ENCODE measurements around the gene MYOM3. TPM values are rescaled to one million over a fixed set of nuclear protein-coding genes. Genes with fewer than 3 reads are reported as not detected.

The MYOM3 gene
- total and polyA plus RNA-seq, 2 of the 13 experiments (the other 11 are each of a cell fraction or from before 2014, with no cell fraction given) = 5.8 to 15.3 TPM

DNA sequence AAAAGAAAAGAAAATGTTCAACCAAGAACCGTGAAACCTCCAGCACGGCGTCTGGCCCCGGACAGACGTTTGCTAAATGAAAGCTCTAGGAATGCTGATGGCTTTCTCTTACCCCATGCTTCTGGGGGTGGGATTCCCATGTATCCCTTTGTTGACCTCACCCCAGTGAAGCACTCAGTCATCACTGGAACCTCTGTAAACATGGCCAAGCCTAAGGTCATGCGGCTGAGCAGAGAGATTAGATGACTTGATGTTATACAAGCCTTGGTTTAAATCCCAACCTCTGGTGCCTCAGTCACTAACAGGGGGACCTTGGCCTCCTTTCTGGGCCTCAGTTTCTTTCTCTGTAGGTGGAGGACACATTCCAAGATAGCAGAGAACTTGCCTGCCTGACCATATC lies 2.8 kb upstream of the MYOM3 start (continued):
- TF ChIP-seq, protein P1, sequence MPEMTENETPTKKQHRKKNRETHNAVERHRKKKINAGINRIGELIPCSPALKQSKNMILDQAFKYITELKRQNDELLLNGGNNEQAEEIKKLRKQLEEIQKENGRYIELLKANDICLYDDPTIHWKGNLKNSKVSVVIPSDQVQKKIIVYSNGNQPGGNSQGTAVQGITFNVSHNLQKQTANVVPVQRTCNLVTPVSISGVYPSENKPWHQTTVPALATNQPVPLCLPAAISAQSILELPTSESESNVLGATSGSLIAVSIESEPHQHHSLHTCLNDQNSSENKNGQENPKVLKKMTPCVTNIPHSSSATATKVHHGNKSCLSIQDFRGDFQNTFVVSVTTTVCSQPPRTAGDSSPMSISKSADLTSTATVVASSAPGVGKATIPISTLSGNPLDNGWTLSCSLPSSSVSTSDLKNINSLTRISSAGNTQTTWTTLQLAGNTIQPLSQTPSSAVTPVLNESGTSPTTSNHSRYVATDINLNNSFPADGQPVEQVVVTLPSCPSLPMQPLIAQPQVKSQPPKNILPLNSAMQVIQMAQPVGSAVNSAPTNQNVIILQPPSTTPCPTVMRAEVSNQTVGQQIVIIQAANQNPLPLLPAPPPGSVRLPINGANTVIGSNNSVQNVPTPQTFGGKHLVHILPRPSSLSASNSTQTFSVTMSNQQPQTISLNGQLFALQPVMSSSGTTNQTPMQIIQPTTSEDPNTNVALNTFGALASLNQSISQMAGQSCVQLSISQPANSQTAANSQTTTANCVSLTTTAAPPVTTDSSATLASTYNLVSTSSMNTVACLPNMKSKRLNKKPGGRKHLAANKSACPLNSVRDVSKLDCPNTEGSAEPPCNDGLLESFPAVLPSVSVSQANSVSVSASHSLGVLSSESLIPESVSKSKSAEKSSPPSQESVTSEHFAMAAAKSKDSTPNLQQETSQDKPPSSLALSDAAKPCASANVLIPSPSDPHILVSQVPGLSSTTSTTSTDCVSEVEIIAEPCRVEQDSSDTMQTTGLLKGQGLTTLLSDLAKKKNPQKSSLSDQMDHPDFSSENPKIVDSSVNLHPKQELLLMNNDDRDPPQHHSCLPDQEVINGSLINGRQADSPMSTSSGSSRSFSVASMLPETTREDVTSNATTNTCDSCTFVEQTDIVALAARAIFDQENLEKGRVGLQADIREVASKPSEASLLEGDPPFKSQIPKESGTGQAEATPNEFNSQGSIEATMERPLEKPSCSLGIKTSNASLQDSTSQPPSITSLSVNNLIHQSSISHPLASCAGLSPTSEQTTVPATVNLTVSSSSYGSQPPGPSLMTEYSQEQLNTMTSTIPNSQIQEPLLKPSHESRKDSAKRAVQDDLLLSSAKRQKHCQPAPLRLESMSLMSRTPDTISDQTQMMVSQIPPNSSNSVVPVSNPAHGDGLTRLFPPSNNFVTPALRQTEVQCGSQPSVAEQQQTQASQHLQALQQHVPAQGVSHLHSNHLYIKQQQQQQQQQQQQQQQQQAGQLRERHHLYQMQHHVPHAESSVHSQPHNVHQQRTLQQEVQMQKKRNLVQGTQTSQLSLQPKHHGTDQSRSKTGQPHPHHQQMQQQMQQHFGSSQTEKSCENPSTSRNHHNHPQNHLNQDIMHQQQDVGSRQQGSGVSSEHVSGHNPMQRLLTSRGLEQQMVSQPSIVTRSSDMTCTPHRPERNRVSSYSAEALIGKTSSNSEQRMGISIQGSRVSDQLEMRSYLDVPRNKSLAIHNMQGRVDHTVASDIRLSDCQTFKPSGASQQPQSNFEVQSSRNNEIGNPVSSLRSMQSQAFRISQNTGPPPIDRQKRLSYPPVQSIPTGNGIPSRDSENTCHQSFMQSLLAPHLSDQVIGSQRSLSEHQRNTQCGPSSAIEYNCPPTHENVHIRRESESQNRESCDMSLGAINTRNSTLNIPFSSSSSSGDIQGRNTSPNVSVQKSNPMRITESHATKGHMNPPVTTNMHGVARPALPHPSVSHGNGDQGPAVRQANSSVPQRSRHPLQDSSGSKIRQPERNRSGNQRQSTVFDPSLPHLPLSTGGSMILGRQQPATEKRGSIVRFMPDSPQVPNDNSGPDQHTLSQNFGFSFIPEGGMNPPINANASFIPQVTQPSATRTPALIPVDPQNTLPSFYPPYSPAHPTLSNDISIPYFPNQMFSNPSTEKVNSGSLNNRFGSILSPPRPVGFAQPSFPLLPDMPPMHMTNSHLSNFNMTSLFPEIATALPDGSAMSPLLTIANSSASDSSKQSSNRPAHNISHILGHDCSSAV (CRISPR knock-in tag; IDR thresholded peaks at IDR 0.05; ENCODE audit: borderline replicate concordance) = no peak
- TF ChIP-seq ZNF143 (CRISPR knock-in tag; IDR thresholded peaks at IDR 0.05) (peak; percentile 35; the same call in 1 of the 2 replicates), SRSF9 (IDR thresholded peaks at IDR 0.05; ENCODE audit: borderline replicate concordance, insufficient read depth, low read depth, low read length, poor library complexity, severe bottlenecking) (no peak), SCMH1 (CRISPR knock-in tag; IDR thresholded peaks at IDR 0.05; ENCODE audit: borderline replicate concordance) (no peak), SAP130 (CRISPR knock-in tag; IDR thresholded peaks at IDR 0.05; ENCODE audit: low read depth) (peak; percentile 66), MYC (CRISPR knock-in tag; IDR thresholded peaks at IDR 0.05; ENCODE audit: borderline replicate concordance) (0 out of 2 replicates have a peak, but pooled peaks have one; percentile 27), PPARG (CRISPR knock-in tag; conservative IDR thresholded peaks at IDR 0.05) (no peak), TBL1XR1 (IDR thresholded peaks at IDR 0.05; ENCODE audit: borderline replicate concordance, low read length, partially characterized antibody) (no peak), TEAD3 (CRISPR knock-in tag; optimal IDR thresholded peaks at IDR 0.05; ENCODE audit: borderline replicate concordance) (peak; percentile 33), KLF13 (CRISPR knock-in tag; IDR thresholded peaks at IDR 0.05) (no peak)
- TF ChIP-seq, protein P2, sequence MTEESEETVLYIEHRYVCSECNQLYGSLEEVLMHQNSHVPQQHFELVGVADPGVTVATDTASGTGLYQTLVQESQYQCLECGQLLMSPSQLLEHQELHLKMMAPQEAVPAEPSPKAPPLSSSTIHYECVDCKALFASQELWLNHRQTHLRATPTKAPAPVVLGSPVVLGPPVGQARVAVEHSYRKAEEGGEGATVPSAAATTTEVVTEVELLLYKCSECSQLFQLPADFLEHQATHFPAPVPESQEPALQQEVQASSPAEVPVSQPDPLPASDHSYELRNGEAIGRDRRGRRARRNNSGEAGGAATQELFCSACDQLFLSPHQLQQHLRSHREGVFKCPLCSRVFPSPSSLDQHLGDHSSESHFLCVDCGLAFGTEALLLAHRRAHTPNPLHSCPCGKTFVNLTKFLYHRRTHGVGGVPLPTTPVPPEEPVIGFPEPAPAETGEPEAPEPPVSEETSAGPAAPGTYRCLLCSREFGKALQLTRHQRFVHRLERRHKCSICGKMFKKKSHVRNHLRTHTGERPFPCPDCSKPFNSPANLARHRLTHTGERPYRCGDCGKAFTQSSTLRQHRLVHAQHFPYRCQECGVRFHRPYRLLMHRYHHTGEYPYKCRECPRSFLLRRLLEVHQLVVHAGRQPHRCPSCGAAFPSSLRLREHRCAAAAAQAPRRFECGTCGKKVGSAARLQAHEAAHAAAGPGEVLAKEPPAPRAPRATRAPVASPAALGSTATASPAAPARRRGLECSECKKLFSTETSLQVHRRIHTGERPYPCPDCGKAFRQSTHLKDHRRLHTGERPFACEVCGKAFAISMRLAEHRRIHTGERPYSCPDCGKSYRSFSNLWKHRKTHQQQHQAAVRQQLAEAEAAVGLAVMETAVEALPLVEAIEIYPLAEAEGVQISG (CRISPR knock-in tag; IDR thresholded peaks at IDR 0.05) = no peak
- TF ChIP-seq, protein P3, sequence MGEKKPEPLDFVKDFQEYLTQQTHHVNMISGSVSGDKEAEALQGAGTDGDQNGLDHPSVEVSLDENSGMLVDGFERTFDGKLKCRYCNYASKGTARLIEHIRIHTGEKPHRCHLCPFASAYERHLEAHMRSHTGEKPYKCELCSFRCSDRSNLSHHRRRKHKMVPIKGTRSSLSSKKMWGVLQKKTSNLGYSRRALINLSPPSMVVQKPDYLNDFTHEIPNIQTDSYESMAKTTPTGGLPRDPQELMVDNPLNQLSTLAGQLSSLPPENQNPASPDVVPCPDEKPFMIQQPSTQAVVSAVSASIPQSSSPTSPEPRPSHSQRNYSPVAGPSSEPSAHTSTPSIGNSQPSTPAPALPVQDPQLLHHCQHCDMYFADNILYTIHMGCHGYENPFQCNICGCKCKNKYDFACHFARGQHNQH (CRISPR knock-in tag; IDR thresholded peaks at IDR 0.05) = no peak
- TF ChIP-seq, protein P4, sequence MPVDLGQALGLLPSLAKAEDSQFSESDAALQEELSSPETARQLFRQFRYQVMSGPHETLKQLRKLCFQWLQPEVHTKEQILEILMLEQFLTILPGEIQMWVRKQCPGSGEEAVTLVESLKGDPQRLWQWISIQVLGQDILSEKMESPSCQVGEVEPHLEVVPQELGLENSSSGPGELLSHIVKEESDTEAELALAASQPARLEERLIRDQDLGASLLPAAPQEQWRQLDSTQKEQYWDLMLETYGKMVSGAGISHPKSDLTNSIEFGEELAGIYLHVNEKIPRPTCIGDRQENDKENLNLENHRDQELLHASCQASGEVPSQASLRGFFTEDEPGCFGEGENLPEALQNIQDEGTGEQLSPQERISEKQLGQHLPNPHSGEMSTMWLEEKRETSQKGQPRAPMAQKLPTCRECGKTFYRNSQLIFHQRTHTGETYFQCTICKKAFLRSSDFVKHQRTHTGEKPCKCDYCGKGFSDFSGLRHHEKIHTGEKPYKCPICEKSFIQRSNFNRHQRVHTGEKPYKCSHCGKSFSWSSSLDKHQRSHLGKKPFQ (CRISPR knock-in tag; IDR thresholded peaks at IDR 0.05; ENCODE audit: insufficient replicate concordance) = no peak
- TF ChIP-seq, protein P5, sequence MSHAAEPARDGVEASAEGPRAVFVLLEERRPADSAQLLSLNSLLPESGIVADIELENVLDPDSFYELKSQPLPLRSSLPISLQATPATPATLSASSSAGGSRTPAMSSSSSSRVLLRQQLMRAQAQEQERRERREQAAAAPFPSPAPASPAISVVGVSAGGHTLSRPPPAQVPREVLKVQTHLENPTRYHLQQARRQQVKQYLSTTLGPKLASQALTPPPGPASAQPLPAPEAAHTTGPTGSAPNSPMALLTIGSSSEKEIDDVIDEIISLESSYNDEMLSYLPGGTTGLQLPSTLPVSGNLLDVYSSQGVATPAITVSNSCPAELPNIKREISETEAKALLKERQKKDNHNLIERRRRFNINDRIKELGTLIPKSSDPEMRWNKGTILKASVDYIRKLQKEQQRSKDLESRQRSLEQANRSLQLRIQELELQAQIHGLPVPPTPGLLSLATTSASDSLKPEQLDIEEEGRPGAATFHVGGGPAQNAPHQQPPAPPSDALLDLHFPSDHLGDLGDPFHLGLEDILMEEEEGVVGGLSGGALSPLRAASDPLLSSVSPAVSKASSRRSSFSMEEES (CRISPR knock-in tag; IDR thresholded peaks at IDR 0.05) = peak; percentile 69; the same call in 1 of the 2 replicates

Data from HepG2 (cell line).